HL-60 (cell line): Measurements from ENCODE around the gene FYB2.

Source experiments
- GABPA ChIP-seq: IDR thresholded peaks from 2 replicates; pipeline ENCODE4 v1.6.1; 2012; ENCODE audit warnings: low read depth
- POLR2AphosphoS5 ChIP-seq: IDR thresholded peaks from 2 replicates; pipeline ENCODE4 v1.6.1; 2012; ENCODE audit warnings: low read depth
- TF ChIP-seq, protein P1 (sequence below): IDR thresholded peaks from one replicate; pipeline ENCODE4 v1.5.1; 2011; ENCODE audit warnings: low read length, control low read depth, inconsistent platforms; ENCODE audit not compliant: insufficient read depth

DNA sequence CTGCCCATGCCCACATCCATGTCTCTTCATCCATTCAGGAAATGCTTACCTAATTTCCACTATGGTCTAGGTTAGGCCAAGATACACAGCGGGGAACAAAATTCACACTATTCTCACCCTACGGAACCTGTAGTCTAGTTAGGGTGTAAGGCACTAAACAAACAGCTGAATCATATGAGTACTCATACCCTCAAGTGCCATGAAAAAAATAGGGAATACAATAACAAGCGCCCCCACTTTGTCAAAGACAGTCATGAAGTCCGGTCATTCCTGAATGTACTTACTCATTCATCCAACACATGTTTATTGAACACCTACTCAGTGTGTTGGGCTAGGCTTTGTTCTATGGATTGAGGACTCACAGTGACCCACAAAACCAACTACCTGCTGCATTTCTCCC lies 6.2 kb upstream of the FYB2 start:
- TF ChIP-seq, protein P1, sequence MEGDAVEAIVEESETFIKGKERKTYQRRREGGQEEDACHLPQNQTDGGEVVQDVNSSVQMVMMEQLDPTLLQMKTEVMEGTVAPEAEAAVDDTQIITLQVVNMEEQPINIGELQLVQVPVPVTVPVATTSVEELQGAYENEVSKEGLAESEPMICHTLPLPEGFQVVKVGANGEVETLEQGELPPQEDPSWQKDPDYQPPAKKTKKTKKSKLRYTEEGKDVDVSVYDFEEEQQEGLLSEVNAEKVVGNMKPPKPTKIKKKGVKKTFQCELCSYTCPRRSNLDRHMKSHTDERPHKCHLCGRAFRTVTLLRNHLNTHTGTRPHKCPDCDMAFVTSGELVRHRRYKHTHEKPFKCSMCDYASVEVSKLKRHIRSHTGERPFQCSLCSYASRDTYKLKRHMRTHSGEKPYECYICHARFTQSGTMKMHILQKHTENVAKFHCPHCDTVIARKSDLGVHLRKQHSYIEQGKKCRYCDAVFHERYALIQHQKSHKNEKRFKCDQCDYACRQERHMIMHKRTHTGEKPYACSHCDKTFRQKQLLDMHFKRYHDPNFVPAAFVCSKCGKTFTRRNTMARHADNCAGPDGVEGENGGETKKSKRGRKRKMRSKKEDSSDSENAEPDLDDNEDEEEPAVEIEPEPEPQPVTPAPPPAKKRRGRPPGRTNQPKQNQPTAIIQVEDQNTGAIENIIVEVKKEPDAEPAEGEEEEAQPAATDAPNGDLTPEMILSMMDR: no peak
- TF ChIP-seq GABPA: no peak
- TF ChIP-seq POLR2AphosphoS5: no peak
